Fibroblast of mammary gland (primary cell): Measurements from ENCODE around the gene MLIP.
A peak's percentile ranks its signal among the peaks of the same experiment; 100 is the strongest.

ENCODE experiments used
- DNase-seq: peaks from one replicate; pipeline ENCODE4 v3.0.0-alpha.2; 2010; ENCODE audit warnings: low read depth
- H3K4me3 ChIP-seq: 2 replicates; pipeline ENCODE4 v1.5.1; 2011; ENCODE audit warnings: low read depth, mild to moderate bottlenecking, low read length, moderate library complexity; ENCODE audit not compliant: control insufficient read depth
- TF ChIP-seq, protein P1 (sequence below): conservative IDR thresholded peaks from 2 replicates; pipeline ENCODE4 v1.5.1; 2011; ENCODE audit warnings: low read depth, low read length, inconsistent platforms; ENCODE audit not compliant: control insufficient read depth, insufficient read depth

Gene MLIP

DNA sequence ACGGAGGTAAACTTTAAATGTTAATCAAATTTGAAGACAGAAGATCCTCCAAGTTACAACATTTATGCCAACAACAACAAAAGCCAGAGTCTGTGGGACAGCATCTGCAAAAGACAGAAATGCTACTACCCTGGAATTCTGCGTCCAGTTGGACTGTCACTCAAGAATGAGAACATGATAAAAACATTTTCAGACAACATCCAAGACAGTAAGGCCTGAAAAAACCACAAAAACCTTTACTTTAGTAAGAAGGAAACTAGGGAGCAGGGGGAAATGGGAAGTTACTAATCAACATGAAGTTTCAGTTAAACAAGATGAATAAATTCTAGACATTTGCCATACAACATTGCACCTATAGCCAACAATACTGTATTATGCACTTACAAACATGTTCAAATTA is 77.6 kb downstream of the MLIP start:
- DNase-seq: no peak
- TF ChIP-seq, protein P1, sequence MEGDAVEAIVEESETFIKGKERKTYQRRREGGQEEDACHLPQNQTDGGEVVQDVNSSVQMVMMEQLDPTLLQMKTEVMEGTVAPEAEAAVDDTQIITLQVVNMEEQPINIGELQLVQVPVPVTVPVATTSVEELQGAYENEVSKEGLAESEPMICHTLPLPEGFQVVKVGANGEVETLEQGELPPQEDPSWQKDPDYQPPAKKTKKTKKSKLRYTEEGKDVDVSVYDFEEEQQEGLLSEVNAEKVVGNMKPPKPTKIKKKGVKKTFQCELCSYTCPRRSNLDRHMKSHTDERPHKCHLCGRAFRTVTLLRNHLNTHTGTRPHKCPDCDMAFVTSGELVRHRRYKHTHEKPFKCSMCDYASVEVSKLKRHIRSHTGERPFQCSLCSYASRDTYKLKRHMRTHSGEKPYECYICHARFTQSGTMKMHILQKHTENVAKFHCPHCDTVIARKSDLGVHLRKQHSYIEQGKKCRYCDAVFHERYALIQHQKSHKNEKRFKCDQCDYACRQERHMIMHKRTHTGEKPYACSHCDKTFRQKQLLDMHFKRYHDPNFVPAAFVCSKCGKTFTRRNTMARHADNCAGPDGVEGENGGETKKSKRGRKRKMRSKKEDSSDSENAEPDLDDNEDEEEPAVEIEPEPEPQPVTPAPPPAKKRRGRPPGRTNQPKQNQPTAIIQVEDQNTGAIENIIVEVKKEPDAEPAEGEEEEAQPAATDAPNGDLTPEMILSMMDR: no peak
- H3K4me3 ChIP-seq: no peak overlapping the region

DNA sequence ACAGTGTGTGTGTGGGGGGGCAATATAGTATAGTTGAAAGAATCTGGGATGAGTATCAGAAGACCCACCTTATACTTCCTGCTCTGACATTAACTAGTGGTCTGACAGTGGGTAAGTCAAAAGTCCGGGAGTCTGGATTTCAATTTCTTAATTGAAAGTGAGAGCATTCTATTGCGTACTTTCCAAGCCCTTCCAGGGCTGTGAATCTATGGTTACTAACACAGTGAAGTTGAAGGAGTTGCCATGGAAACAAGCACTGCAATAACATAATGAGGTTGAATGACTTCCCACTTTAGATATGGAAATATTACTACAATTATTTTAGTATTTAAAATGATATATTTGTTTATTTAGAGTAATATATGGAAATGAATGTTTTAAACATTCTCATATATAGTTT is 80.2 kb downstream of the MLIP start:
- TF ChIP-seq, protein P1: no peak
- no peak overlapping the region for H3K4me3 ChIP-seq
- DNase-seq: peak; percentile 33

DNA sequence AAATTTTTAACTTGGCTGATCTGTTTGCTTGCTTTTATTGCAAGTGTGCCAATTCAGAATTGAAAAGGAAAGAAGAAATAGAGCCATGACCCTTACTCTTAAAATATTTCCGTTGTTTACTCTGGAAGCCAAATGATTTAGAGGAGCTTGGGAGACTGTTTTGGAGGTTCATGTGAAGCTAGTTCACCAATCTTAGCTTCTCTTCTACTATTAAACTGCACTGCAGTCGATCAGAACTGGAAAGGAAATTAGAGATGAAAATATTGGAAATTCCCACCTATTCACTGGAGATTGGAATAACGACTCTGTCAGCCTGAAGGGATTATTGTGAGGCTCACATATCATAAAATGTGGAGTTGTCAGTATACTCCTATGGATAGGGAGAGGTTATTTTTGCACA is 81.8 kb downstream of the MLIP start:
- TF ChIP-seq, protein P1: no peak

DNA sequence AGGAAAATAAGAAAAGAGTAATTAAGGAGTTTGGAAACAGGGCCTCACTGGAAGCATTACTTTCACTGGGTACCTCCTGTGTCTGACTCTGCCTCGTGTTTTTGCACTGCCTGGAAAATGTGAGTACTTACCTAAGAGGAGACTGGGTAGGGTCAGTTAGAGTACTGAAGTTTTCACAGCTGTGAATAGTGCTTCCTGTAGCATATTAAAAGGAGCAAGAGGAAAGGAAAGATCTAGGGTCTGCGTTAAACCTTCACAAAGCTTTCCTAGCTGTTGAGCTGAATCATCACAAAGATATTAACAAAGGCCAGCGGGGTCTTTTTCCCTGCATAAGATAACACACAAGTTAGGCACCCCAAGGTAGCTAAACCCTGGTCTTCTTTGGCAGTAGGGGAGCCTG is 82.3 kb downstream of the MLIP start:
- no peak for DNase-seq
- TF ChIP-seq, protein P1: no peak
- H3K4me3 ChIP-seq: no peak overlapping the region

More for the DNA sequence above, 81.8 kb downstream of the MLIP start:
- no peak overlapping the region for H3K4me3 ChIP-seq
- DNase-seq: no peak

DNA sequence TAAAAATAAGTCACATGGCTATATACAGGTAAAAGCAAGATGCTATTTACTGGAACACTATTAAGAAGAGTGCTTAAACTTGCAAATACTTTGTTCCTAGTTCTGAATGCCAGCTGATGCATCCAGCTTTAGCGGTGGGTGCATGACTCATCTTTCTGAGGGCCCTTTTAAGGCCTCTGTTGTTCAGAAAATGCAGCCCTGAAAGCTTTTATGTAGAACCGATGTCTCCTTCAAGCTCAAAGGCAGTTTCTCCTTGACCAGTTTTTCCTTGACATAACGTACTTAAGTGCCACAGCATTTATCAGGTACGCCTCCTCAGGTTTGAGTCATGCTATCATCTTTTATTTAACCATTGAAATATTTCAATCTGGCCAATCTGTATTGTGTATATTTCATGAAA is 82.8 kb downstream of the MLIP start:
- TF ChIP-seq, protein P1: no peak
- no peak overlapping the region for H3K4me3 ChIP-seq
- DNase-seq: peak; percentile 56

DNA sequence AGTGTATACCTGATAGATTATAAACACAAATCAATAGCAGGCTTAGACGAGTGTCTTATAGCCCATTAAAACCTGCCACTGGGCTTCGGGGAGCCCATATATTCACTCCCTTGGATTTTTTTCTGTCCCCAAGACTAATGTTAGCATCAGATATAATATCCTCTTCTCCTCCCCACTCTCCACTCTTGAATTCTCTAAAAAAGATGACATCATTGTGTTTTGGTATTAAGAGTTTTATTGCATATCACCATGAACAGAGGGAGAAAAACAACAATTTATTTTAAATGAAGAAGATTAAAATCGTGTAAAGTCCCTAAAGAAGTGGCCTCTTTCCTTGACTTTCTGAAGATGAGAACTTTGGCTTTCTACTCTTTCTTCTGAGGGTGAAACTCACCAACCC is 84.4 kb downstream of the MLIP start:
- TF ChIP-seq, protein P1: no peak
- no peak for DNase-seq
- no peak overlapping the region for H3K4me3 ChIP-seq

DNA sequence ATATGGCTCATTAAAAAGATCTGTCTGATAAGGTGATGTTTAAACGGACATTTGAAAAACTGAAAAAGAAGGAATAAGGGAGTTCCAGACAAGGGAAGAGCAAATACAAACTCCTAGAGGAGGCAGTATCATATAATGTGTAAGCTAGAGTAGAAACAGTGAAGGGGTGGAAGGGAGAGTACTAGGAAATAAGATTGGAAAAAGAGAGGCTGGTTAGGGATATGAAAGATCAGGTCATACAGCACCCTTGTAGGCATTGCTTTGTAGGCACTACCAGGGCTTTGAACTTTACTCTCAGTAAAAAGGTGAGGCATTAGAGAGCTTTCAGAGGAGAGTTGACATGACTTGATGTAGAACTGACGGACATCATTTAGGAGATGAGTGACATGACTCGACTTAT is 85.7 kb downstream of the MLIP start:
- DNase-seq: no peak
- no peak overlapping the region for H3K4me3 ChIP-seq
- TF ChIP-seq, protein P1: no peak
